Suprapubic skin (tissue), 4 donors: ENCODE results near the gene IFNA4. TPM values are rescaled to one million over a fixed set of nuclear protein-coding genes. Genes with fewer than 3 reads are reported as not detected.
"Not testable (repeated sequence)": the region's sequence is repeated elsewhere in the genome, so short reads cannot be mapped to it uniquely, and the experiment has no call there.

Source experiments
- DNase-seq, 2 donors: peaks; one replicate each; pipeline ENCODE4 v3.0.0-alpha.2; 2019; ENCODE audit warnings: low spot score in 2 of 2
- H3K27ac ChIP-seq: fragments of 200-600 bp; sonication (generic); one replicate; pipeline ENCODE4 v1.5.1; 2019
- H3K27me3 ChIP-seq: fragments of 200-600 bp; sonication (generic); one replicate; pipeline ENCODE4 v1.5.1; 2019
- H3K36me3 ChIP-seq: fragments of 200-600 bp; sonication (generic); one replicate; pipeline ENCODE4 v1.5.1; 2019
- H3K4me1 ChIP-seq: fragments of 200-600 bp; sonication (generic); one replicate; pipeline ENCODE4 v1.5.1; 2019
- H3K4me3 ChIP-seq: fragments of 200-600 bp; sonication (generic); one replicate; pipeline ENCODE4 v1.5.1; 2019; ENCODE audit warnings: mild to moderate bottlenecking
- H3K9me3 ChIP-seq: fragments of 200-600 bp; sonication (generic); one replicate; pipeline ENCODE4 v1.5.1; 2019
- EP300 ChIP-seq: sonication (generic); formaldehyde crosslinking; IDR thresholded peaks from one replicate; pipeline ENCODE4 v1.6.1; 2017; ENCODE audit warnings: antibody characterized with exemption
- POLR2A ChIP-seq, 2 donors: fragments of 450-650 bp; IDR thresholded peaks; one replicate each; pipeline ENCODE4 v1.6.1; 2017; ENCODE audit warnings: antibody characterized with exemption in 2 of 2, mild to moderate bottlenecking in 2 of 2, moderate library complexity in 2 of 2
- POLR2AphosphoS5 ChIP-seq, 3 donors: sonication (generic); formaldehyde crosslinking; IDR thresholded peaks; one replicate each; pipeline ENCODE4 v1.6.1; 2017; ENCODE audit warnings: antibody characterized with exemption in 3 of 3
- WGBS: methylation state at CpG from one replicate; pipeline ENCODE4 v1.1.5; 2018; 5-methylcytosine and 5-hydroxymethylcytosine counted together
- total RNA-seq, 4 donors: library from RNA; depleted of rRNA; stranded (reverse); fragments of >200 nt; gene quantifications; one replicate each; pipeline ENCODE4 v1.1.0, GENCODE V29; 2016
- TF ChIP-seq, protein P1 (sequence below), 2 donors: fragments of 200-600 bp in 1 of 2; fragments of 450-650 bp in 1 of 2; sonication (generic) in 1 of 2; IDR thresholded peaks; one replicate each; pipeline ENCODE4 v1.5.1; 2016 to 2019; ENCODE audit warnings: antibody characterized with exemption in 2 of 2, mild to moderate bottlenecking in 1 of 2, moderate library complexity in 1 of 2

The IFNA4 gene
- total RNA-seq = not detected

DNA sequence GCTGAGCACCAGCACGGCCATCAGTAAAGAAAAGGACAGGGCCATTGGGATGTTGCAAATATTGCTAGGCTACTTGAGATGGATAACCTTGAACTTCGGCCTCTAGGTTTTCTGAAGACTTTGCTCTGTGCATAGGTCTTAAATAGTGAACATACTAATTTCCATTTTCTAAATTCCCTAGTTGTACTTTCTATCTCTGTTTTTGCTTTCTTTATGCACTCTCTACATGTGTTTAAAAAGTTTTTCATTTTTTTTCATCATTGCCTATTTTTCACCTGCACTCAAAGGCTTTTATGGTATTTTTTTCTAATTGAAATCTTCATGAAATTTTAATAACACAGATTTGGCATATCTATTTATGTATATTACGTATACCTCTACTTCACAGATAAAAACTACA is at the start of gene IFNA4:
TSS of gene IFNA4 (minus strand) at position 101 of the 400 bp plus-strand sequence. CDS start at position 45, 56 bp downstream.
- not testable (repeated sequence) for H3K4me3 ChIP-seq, H3K4me1 ChIP-seq, H3K27me3 ChIP-seq, H3K36me3 ChIP-seq, H3K9me3 ChIP-seq, DNase-seq, H3K27ac ChIP-seq
- 94% methylated on average over 3 of the region's 3 CpGs for WGBS

DNA sequence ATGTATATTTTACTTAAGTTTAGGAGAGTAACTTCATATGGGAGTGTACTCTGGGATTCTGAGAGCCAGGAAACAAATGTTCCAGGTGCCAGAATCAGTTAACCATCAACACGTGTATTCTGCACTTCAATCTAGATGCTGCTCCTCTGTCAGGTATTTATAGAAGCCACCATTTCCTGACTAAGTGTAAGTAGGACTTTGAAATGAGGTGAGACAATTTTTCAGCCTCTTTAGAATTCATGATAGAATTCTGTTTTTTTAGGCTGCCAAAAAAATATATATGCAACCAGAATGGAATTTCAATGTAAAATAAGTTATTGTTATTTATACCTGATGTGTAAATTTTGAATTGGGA is 49.0 kb upstream of the IFNA4 start:
- not testable (repeated sequence) for H3K27me3 ChIP-seq, DNase-seq
- 14% methylated on average over 1 of the region's 1 CpG for WGBS

DNA sequence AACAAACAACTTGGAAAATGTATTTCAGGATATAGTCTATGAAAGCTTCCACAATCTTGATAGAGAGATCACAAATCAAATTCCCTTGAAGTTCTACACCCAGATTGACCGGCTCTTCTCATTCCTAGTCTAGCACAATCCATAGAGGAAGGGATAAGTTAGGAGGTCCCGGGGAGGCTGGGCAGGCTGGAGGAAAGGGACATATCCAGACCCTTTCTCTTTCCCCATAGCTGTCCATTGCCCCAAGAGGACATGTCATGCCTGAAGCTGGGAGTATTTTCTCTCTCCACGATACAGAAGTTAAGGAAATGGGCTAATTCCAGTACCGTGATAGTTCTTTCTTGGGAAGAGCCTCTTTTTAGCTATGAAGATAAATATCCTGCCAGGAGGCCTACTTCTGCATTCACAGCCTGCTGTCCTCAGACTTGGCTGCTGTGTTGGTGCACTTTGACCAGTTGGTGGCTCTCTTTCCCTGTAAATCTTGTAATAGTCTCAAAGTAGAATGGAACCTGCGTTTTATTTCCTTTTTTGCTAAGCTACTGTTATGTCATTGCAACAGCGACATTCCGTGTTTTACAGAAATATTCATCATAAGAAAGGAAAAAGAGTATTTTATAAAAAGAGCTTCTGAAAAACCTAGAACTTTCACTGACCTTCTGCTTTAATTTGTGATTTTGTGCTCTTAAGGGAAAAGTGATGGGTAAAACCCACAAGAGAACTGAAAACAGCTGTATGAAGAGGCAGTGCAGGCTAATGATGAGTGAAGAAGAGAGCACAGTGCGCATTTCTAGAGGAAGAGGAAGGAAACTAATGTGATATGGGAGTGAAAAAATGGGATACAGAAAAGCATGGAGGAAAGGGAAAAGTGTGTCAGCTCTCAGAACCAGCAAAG is 48.3 kb upstream of the IFNA4 start:
- H3K27me3 ChIP-seq, H3K4me3 ChIP-seq, H3K4me1 ChIP-seq, H3K9me3 ChIP-seq, H3K36me3 ChIP-seq, DNase-seq, H3K27ac ChIP-seq: not testable (repeated sequence)
- 42% methylated on average over 8 of the region's 8 CpGs for WGBS

More for the DNA sequence above, 49.0 kb upstream of the IFNA4 start:
- not testable (repeated sequence) for H3K36me3 ChIP-seq, H3K4me1 ChIP-seq, H3K9me3 ChIP-seq, H3K27ac ChIP-seq, H3K4me3 ChIP-seq

DNA sequence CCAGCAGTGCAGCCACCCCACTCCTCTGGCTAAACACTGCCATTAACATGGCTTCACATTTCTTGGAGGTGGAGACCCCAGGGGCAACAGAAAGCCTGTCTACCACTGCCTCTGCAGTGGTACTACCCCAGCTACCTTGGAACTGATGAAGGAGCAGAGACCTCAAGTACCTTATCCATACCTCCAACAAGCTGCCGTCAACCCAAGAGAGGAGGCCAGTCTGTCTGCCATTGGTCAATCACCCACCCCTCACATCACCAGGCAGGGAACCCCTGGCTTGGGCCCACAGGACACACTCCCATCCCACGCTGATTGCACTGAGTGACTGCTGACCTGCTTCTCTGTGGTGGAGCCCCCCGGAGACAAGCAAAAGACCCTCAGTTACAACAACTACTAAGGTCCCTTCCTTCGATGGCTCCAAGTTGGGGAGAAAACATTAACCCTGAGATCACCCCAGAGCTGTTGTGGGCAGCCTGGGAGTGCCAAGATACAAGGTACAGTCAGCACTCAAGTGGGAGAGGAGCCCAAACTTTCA is 46.8 kb upstream of the IFNA4 start:
- no peaks in the 10 kb centered on the region for H3K4me1 ChIP-seq
- DNase-seq = no peak
- no peak overlapping the region for H3K27ac ChIP-seq
- TF ChIP-seq POLR2AphosphoS5 (IDR thresholded peaks at IDR 0.05) = no peak
- TF ChIP-seq POLR2A (IDR thresholded peaks at IDR 0.05) = no peak
- no peak for TF ChIP-seq EP300
- TF ChIP-seq, protein P1, sequence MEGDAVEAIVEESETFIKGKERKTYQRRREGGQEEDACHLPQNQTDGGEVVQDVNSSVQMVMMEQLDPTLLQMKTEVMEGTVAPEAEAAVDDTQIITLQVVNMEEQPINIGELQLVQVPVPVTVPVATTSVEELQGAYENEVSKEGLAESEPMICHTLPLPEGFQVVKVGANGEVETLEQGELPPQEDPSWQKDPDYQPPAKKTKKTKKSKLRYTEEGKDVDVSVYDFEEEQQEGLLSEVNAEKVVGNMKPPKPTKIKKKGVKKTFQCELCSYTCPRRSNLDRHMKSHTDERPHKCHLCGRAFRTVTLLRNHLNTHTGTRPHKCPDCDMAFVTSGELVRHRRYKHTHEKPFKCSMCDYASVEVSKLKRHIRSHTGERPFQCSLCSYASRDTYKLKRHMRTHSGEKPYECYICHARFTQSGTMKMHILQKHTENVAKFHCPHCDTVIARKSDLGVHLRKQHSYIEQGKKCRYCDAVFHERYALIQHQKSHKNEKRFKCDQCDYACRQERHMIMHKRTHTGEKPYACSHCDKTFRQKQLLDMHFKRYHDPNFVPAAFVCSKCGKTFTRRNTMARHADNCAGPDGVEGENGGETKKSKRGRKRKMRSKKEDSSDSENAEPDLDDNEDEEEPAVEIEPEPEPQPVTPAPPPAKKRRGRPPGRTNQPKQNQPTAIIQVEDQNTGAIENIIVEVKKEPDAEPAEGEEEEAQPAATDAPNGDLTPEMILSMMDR (IDR thresholded peaks at IDR 0.05) = no peak
- H3K36me3 ChIP-seq = no peaks in the 10 kb centered on the region
- WGBS = 72% methylated on average over 2 of the region's 4 CpGs
- H3K9me3 ChIP-seq = no peaks in the 10 kb centered on the region
- no peak overlapping the region for H3K4me3 ChIP-seq
- no peaks in the 10 kb centered on the region for H3K27me3 ChIP-seq

DNA sequence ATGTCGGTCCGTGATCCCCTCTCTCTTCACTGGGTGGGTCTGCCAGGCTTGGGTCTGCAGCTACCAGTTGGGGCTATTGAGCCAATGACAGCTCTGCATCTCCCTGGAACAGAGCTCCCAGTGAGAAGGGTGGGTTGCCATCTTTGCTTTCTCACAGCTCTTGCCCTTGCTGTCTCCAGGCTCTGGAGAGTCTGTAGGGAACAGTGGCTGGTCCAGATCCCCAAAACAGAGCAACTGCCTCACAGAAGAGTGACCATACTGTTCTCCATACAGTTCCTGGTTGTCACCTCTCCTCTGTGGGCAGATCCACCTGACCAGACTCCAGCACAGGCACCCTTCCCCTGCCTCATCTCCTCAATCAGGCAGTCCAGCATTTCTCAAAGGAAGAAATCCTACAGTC is 45.9 kb upstream of the IFNA4 start:
- TF ChIP-seq, protein P1 (IDR thresholded peaks at IDR 0.05) = no peak
- TF ChIP-seq POLR2AphosphoS5 (IDR thresholded peaks at IDR 0.05) (no peak), POLR2A (IDR thresholded peaks at IDR 0.05) (no peak), EP300 (no peak)
- no peaks in the 10 kb centered on the region for H3K9me3 ChIP-seq
- no peaks in the 10 kb centered on the region for H3K4me1 ChIP-seq
- H3K36me3 ChIP-seq = no peaks in the 10 kb centered on the region
- WGBS = 100% methylated on average over 1 of the region's 2 CpGs
- DNase-seq = no peak
- no peak overlapping the region for H3K27ac ChIP-seq
- H3K27me3 ChIP-seq = no peaks in the 10 kb centered on the region
- H3K4me3 ChIP-seq = no peak overlapping the region

DNA sequence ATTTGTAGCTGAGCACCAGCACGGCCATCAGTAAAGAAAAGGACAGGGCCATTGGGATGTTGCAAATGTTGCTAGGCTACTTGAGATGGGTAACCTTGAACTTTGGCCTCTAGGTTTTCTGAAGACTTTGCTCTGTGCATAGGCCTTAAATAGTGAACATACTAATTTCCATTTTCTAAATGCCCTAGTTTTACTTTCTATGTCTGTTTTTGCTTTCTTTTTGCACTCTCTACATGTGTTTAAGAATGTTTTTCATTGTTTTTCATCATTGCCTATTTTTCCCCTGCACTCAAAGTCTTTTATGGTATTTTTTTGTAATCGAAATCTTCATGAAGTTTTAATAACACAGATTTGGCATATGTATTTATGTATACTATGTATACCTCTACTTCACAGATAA is 40.7 kb upstream of the IFNA4 start, which contains the start of gene IFNA17:
TSS of gene IFNA17 (minus strand) at position 101 of the 400 bp plus-strand sequence. CDS start at position 52, 49 bp downstream.
- no peaks in the 10 kb centered on the region for H3K27me3 ChIP-seq
- no peak for TF ChIP-seq POLR2A (IDR thresholded peaks at IDR 0.05)
- no peak for TF ChIP-seq EP300
- TF ChIP-seq, protein P1 (IDR thresholded peaks at IDR 0.05) = no peak
- TF ChIP-seq POLR2AphosphoS5 (IDR thresholded peaks at IDR 0.05) = no peak
- no peaks in the 10 kb centered on the region for H3K4me1 ChIP-seq
- no peak within 1 kb of the TSS for H3K4me3 ChIP-seq
- H3K27ac ChIP-seq = no peak within 1 kb of the TSS
- DNase-seq = no peak
- 78% methylated on average over 2 of the region's 2 CpGs for WGBS
- H3K9me3 ChIP-seq = no peaks in the 10 kb centered on the region
- H3K36me3 ChIP-seq = no peaks in the 10 kb centered on the region

DNA sequence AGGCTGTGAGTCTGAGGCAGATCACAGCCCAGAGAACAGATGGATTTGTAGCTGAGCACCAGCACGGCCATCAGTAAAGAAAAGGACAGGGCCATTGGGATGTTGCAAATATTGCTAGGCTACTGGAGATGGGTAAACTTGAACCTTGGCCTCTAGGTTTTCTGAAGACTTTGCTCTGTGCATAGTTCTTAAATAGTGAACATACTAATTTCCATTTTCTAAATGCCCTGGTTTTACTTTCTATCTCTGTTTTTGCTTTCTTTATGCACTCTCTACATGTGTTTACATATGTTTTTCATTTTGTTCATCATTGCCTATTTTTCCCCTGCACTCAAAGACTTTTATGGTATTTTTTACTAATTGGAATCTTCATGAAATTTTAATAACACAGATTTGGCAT is 29.8 kb upstream of the IFNA4 start, which contains the start of gene IFNA16:
TSS of gene IFNA16 (minus strand) at position 101 of the 400 bp plus-strand sequence. CDS start at position 95, 6 bp downstream.
- not testable (repeated sequence) for DNase-seq, H3K9me3 ChIP-seq, H3K27me3 ChIP-seq, H3K36me3 ChIP-seq, H3K27ac ChIP-seq, H3K4me1 ChIP-seq, H3K4me3 ChIP-seq
- 71% methylated on average over 1 of the region's 1 CpG for WGBS

DNA sequence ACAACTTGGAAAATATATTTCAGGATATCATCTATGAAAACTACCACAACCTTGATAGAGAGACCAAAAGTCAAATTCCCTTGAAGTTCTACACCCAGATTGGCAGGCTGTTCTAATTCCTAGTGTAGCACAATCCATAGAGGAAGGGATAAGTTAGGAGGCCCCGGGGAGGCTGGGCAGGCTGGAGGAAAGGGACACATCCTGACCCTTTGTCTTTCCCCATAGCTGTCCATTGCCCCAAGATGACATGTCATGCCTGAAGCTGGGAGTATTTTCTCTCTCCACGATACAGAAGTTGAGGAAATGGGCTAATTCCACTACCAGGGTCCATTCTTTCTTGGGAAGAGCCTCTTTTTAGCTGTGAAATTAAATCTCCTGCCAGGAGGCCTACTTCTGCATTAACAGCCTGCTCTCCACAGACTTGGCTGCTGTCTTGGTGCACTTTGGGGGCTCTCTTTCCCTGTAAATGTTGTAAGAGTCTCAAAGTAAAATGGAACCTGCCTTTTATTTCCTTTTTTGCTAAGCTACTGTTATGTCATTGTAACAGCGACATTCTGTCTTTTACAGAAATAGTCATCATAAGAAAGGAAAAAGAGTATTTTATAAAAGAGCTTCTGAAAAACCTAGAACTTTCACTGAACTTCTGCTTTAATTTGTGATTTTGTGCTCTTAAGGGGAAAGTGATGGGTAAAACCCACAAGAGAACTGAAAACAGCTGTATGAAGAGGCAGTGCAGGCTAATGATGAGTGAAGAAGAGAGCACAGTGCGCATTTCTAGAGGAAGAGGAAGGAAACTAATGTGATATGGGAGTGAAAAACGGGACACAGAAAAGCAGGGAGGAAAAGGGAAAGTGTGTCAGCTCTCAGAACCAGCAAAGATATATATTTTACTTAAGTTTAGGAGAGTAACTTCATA is 26.3 kb upstream of the IFNA4 start:
- WGBS = 40% methylated on average over 5 of the region's 5 CpGs
- not testable (repeated sequence) for DNase-seq, H3K36me3 ChIP-seq, H3K27ac ChIP-seq, H3K9me3 ChIP-seq, H3K4me3 ChIP-seq, H3K27me3 ChIP-seq, H3K4me1 ChIP-seq

DNA sequence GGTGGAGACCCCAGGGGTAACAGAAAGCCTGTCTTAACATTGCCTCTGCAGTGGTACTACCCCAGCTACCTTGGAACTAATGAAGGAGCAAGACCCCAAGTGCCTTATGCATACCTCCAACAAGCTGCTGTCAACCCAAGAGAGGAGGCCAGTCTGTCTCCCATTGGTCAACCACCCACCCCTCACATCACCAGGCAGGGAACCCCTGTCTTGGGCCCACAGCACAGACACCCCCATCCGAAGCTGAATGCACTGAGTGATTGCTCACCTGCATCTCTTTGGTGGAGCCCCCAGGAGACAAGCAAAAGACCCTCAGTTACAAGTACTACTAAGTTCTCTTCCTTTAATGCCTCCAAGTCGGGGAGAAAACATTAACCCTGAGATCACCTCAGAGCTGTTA is 24.8 kb upstream of the IFNA4 start:
- not testable (repeated sequence) for H3K27ac ChIP-seq, H3K27me3 ChIP-seq, H3K36me3 ChIP-seq, H3K9me3 ChIP-seq, H3K4me3 ChIP-seq, H3K4me1 ChIP-seq
- WGBS = 82% methylated on average over 1 of the region's 2 CpGs
- DNase-seq = peak in 1 of 2 donors; percentile 24
